ENCODE measurements around the gene TAF4.
"Not testable (repeated sequence)": the region's sequence is repeated elsewhere in the genome, so short reads cannot be mapped to it uniquely, and the experiment has no call there.

Gene TAF4

DNA sequence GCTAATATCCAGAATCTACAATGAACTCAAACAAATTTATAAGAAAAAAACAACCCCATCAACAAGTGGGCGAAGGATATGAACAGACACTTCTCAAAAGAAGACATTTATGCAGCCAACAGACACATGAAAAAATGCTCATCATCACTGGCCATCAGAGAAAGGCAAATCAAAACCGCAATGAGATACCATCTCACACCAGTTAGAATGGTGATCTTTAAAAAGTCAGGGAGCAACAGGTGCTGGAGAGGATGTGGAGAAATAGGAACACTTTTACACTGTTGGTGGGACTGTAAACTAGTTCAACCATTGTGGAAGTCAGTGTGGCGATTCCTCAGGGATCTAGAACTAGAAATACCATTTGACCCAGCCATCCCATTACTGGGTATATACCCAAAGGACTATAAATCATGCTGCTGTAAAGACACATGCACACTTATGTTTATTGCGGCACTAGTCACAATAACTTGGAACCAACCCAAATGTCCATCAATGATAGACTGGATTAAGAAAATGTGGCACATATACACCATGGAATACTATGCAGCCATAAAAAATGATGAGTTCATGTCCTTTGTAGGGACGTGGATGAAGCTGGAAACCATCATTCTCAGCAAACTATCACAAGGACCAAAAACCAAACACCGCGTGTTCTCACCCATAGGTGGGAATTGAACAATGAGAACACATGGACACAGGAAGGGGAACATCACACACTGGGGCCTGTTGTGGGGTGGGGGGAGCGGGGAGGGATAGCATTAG, 6.2 kb upstream of the TAF4 start:
- DNase-seq, result not testable (repeated sequence)

DNA sequence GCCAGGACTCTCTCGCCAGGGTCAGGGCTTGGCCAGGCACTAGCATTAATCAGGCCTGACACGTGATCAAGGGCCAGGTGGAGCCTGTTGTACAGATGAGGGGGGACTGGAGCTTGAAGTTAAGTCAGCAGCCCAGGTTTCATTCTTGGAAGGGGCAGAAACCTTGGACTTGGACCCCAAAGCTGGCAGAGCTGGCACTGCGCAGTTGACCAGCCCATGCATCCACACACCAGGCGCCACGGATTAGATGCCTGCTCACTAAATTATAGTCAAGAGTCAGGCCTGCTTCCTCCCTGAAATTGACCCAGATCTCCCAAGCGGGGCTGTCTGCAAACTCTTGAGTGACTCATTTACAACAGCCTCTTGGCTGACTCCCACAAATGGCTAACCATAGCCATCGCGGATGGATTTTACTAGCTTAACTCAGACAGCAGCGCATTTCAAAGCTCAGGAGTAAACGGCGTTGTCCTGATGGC, 4.1 kb upstream of the TAF4 start:
- DNase-seq, result no peak

DNA sequence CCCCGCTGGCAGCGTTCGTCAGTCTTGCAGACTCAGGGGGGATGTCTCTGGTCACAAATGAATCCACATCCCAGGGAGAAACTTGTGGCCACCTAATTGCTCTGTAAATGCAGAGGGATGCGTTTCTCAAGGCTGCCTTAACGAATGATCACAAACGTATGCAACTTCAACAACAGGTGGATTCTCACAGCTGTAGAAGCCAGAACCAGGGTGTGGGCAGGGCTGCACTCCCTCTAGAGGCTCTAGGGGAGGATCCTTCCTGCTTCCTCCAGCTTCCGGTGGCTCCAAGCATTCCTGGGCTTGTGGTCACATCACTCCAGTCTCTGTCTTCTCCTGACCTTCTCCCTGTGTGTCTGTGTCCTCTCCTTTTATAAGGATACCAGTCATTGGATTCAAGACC, 3.3 kb upstream of the TAF4 start:
- DNase-seq, result no peak

GRCh38 chr20:62067547-62068260, 2.0 kb upstream of the TAF4 start:
- DNase-seq, result no peak

DNA sequence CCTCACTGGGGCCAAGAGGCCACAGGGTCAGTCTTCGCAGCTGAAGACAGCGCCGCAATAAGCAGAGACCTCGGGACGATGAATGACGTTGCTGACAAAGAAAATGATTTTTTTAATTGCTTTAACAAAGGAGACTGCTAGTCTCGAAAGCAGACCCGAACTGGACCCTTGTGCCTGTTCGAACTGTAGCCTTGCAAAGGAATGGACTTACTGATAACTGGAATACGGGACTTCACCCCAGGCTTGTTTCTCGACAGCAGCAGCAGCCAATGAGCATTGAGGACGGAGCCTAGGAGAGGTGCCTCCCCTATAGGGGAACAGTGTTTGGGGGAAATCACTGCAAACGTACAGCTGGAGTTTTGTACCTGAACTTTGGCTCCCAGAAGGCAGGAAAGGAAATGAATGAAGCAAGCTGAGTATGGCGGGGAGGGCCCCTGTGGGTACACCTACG, 1.3 kb upstream of the TAF4 start:
- DNase-seq, result no peak

DNA sequence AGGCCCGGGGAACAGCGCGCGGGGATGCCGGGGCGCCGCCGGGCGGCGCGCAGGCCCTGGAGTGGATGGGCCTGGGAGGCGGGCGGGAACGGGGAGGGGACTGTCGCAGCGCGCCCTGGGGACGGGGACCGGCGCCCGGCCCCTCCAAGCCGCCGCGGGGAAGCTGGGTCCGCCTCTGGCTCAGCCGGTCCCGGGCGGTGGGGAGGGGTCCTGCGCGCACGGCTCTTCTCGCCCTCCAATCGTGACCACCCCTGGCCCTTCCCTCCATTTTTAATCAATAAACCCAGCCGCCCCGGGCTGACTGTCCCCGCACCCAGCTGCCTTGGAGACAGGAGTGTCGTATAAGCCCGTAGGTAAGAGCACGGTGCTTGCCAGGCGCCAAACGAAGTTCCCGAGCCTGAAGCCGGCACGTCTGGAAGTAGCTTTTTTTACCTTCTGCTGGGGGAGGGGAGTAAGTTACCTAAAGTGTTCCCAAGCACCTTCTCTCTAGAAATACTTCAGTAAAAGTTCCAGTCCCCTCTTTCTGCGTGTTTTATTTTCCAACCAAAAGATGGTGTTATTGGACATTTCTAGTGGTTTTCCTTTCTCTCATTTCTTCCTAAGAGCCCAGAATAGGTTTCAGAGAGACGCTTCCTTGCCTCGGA, 780 bp upstream of the TAF4 start:
- DNase-seq, result no peak

- DNase-seq, result no peak
Observed at GRCh38 chr20:62064770-62065673, 659 bp downstream of the TAF4 start.

DNA sequence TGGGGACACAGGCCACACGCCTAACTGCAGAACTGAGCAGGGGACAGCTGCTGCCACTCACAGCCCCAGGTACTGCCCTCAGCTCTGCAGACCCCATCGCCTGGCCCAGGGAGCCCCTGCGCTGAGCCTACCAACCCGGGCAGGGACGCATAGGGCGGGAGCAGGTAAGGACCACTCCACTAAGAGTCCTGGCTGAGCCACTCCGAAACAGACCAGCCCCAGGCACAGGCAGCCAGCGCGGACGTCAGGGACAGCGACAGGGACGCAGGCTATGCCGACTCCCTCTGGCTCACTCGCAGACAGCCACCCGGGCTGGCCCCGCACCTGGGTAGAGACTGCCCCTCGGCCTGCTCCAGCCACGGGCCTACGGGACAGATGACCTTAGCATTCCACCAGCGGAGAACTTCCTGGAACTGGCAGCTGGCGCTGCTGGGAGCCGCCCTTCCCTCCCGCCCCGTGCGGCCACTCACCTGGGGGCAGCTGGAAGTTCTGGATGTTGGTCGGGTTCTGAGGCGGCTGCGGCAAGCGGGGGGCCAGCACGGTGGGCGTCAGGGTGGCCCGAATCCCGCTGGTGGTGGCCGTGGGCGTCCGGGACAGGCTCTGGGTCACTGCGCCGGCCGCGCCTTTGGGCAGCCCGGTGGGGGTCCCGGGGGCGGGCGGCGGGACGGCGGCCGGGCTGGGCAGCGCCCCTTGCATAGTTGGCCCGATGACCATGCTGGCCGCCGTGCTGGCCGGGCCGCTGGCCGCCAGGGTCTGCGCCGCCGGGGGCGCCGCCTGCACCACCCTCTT, 1.5 kb downstream of the TAF4 start:
- DNase-seq, result no peak

DNA sequence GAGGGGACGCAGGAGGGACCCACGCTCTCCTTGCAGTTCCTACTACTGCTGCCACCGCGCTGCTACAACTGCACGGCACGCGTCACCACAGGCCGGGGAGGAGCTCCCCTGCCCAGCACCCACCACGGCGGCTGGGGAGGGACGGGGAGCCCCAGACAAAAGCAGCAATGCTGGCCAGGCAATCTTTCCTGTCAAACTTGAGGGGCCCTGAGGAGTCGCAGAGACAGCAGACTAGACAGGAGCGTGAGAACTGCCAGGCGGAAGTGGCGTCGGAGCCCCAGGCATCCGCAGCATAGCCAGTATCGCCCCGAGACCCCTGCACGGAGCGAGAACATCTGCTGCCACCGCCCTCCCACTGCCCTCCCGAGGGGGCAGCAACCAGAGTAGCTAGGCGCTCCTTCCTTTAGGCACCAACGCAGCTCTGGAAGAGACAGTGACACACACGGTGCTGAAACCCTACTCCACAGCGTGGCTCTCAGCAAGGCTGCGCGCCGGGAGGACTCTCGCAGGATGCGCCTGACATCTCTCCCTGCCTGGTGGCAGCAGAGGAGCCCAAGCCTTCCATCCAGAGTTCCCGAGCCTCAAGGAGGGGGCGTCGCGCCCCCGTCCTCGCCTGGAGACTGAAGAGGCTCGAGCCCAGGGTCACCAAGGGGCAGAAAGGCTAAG, 2.2 kb downstream of the TAF4 start:
- no peak for DNase-seq

DNA sequence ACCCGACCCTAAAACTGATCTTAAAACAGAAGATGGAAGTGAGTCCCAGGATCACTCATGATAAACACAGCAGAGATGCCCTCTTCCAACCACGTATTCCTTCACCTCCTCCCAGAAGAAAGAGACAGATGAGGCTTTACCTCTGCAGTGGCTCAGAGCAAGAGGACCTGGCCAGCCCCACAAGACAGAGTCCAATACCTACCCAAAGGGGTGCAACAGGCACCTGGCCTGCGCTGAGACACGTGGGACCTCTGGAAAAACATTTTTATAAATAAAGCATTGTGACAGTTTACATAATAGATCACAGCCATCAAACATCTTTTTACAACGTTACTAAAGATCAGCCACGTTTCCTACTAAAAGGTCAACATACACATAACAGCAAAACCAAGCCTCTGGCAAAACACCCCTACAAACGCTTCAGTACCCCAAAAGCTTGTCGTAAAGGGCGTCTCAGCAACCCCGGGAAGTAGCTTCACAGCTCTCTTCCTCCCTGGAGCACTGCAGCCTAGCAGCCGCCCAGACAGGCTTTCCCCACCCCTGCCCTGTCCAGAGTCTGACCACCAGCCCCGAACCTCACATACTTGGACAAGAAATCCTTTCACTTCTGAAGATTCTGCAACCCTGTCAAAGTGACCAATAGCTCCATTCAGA, 2.9 kb downstream of the TAF4 start:
- no peak for DNase-seq

DNA sequence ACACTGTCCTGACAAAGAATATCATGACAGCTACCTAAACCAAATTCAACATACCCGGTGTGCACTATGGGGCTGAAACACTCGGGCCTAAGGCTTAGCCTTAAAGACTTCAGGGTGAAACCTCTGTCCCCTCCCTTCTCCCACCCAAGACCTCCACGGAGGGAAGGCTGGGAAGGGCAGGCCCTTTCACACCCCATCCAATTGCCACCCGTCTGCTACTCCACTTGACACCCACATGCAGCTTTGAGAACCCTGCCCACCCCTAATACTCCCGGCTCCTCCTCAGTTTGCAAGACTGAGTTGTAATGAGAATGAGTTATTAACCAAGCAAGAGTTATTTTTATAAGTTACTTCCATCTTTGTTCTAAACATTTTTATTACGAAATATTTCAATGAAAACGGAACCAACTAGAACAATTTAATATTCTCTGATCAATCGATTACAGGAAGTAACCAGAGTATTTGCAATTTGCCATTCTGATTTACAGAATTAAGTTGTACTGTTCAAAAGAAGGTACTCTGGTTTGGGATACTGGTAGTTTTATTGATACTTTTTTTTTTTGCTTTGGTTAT, 3.7 kb downstream of the TAF4 start:
- DNase-seq, result no peak

GRCh38 chr20:62060631-62061541, 4.8 kb downstream of the TAF4 start:
- no peak for DNase-seq

DNA sequence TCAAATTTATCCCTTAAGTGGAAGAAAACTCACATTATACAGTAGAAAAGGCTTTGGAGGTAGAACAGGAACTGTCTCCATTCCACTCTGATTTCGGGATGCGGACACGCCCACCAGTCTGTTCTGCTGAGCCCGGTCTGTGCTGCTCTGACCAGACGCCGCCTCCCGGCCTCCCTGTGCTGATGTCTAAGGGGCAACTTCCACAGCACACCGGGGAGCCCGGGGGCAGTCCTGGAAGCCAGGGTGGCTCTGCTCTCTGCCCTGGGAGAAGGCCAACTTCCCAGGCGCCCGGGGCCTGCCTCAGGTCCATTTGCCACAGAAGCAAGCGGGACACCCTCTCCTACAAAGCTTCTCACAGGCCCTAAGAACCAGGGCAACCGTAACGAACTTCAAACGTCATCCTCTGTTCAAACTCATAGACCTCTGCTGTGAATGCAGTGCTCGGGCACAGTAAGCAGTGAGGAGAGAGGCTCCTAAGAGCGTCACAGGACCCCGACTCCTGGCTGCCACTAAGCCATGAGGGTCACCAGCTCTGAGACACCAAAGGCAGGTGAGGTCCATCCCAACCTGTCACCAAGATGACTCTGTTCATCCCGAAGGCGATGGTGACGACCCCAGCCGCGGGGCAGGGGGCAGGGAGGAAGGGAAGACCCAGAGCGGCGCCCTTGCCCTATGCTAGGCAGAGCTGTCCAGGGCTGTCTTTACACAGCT, 5.6 kb downstream of the TAF4 start:
- DNase-seq, result no peak

GRCh38 chr20:62059401-62059800, 6.3 kb downstream of the TAF4 start:
- DNase-seq, result no peak

DNA sequence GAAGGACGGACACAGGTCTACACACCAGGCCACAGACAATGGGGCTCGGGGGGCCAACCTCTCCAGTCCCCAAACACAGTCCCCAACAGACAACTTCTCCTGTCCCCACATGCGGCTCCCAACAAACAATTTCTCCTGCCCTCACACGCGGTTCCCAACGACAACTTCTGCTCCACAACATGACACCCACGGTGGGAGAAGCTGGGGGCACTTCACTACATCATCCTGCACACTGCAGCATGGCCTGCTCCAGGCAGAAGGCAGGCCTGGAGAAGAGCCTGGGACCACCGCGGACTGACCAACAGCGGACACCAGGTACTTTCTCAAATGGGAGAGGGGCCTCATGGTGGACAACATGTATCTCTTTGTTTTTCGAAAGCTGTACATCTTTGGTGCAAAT, 6.7 kb downstream of the TAF4 start:
- no peak for DNase-seq

DNA sequence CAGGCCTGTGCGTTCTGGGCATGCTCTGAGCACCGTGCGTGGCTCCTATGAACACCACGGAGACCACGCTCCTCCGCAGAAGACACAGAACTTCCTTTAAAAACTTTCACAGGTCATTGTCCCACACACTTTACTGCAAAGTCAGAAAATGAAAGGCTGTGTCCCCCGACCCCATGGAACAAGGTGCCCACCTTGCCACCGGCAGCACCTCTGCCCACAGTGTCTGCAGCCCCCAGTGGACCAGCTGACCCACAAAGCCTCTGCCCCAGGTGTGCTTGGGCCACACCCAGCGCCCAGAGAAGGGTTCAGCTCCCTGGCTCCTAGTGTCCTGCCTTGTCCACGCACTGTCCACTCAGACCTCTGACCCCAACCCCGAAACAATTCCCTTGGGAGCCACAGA, 8.7 kb downstream of the TAF4 start:
- DNase-seq, result no peak

GRCh38 chr20:62056377-62056776, 9.3 kb downstream of the TAF4 start:
- DNase-seq, result no peak

DNA sequence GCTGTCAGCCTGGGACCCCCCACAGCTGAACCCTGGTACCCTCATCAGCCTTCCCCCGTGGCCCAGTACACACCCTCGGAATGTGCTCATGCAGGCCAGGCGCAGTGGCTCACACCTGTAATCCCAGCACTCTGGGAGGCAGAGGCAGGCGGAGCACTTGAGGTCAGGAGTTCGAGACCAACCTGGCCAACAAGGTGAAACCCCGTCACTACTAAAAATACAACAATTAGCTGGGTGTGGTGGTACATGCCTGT, 9.9 kb downstream of the TAF4 start:
- not testable (repeated sequence) for DNase-seq

Data from T-helper 9 cell (primary cell).